IMR-90 (cell line): ENCODE results near the gene LRP1-AS.

Source experiments
- MAZ ChIP-seq: IDR thresholded peaks from 2 replicates; pipeline ENCODE4 v1.6.1; 2012; ENCODE audit warnings: low read depth, mild to moderate bottlenecking, low read length, improper control_type of control experiment, moderate library complexity, borderline replicate concordance
- TF ChIP-seq, protein P1 (sequence below): conservative IDR thresholded peaks from 2 replicates; pipeline ENCODE4 v1.5.1; 2012; ENCODE audit warnings: mild to moderate bottlenecking, low read depth, low read length, improper control_type of control experiment

DNA sequence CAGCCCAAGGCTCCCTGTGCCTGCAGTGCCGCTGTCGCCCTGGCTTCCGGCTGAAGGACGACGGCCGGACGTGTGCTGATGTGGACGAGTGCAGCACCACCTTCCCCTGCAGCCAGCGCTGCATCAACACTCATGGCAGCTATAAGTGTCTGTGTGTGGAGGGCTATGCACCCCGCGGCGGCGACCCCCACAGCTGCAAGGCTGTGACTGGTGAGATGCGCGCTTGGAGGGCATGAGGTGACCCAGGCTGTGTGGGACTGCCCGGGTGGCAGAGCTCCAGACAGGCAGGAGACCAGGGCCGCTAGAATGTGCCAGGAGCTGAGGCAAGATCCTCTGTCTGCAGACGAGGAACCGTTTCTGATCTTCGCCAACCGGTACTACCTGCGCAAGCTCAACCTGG is 49.5 kb upstream of the LRP1-AS start:
- TF ChIP-seq, protein P1, sequence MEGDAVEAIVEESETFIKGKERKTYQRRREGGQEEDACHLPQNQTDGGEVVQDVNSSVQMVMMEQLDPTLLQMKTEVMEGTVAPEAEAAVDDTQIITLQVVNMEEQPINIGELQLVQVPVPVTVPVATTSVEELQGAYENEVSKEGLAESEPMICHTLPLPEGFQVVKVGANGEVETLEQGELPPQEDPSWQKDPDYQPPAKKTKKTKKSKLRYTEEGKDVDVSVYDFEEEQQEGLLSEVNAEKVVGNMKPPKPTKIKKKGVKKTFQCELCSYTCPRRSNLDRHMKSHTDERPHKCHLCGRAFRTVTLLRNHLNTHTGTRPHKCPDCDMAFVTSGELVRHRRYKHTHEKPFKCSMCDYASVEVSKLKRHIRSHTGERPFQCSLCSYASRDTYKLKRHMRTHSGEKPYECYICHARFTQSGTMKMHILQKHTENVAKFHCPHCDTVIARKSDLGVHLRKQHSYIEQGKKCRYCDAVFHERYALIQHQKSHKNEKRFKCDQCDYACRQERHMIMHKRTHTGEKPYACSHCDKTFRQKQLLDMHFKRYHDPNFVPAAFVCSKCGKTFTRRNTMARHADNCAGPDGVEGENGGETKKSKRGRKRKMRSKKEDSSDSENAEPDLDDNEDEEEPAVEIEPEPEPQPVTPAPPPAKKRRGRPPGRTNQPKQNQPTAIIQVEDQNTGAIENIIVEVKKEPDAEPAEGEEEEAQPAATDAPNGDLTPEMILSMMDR: no peak
- no peak for TF ChIP-seq MAZ
